Neuronal stem cell (in vitro differentiated cells): ENCODE results near the gene RNF213.
A peak's percentile ranks its signal among the peaks of the same experiment; 100 is the strongest.

Source experiments
- DNase-seq: peaks from one replicate; pipeline ENCODE4 v3.0.0-alpha.2; 2013; ENCODE audit warnings: low spot score
- H2AFZ ChIP-seq: one replicate; pipeline ENCODE4 v1.6.1; 2013; ENCODE audit warnings: mild to moderate bottlenecking, low read length, inconsistent platforms
- H2AK5ac ChIP-seq: 2 replicates; pipeline ENCODE4 v1.6.1; 2013; ENCODE audit warnings: low read depth, mild to moderate bottlenecking, inconsistent platforms, low read length, moderate library complexity, mixed read lengths
- H2BK120ac ChIP-seq: 2 replicates; pipeline ENCODE4 v1.6.1; 2013; ENCODE audit warnings: low read depth, mild to moderate bottlenecking, inconsistent platforms, low read length, moderate library complexity, mixed read lengths
- H2BK12ac ChIP-seq: one replicate; pipeline ENCODE4 v1.6.1; 2013; ENCODE audit warnings: low read length, inconsistent platforms
- H2BK15ac ChIP-seq: 2 replicates; pipeline ENCODE4 v1.6.1; 2013; ENCODE audit warnings: mild to moderate bottlenecking, low read length, inconsistent platforms, mixed read lengths
- H2BK5ac ChIP-seq: one replicate; pipeline ENCODE4 v1.6.1; 2013; ENCODE audit warnings: inconsistent platforms, mild to moderate bottlenecking, low read length, moderate library complexity
- H3K14ac ChIP-seq: one replicate; pipeline ENCODE4 v1.6.1; 2013; ENCODE audit warnings: low read length, inconsistent platforms
- H3K18ac ChIP-seq: 2 replicates; pipeline ENCODE4 v1.6.1; 2013; ENCODE audit warnings: low read length, inconsistent platforms
- H3K23ac ChIP-seq: 2 replicates; pipeline ENCODE4 v1.6.1; 2013; ENCODE audit warnings: low read depth, mild to moderate bottlenecking, mixed read lengths, low read length, inconsistent platforms; ENCODE audit not compliant: poor library complexity
- H3K27ac ChIP-seq: replicated peaks from 3 replicates; pipeline ENCODE4 v1.5.1; 2013; ENCODE audit warnings: low read length, inconsistent platforms
- H3K27me3 ChIP-seq, 3 experiments: 2 replicates each; pipeline ENCODE4 v1.6.1; 2013; ENCODE audit warnings: low read length in 3 of 3, mild to moderate bottlenecking in 2 of 3, inconsistent platforms in 1 of 3, low read depth in 1 of 3, mixed read lengths in 1 of 3, moderate library complexity in 1 of 3; ENCODE audit not compliant: control insufficient read depth in 3 of 3, insufficient read depth in 3 of 3
- H3K36me3 ChIP-seq, 2 donors: replicated peaks in 1 of 2; 2 replicates each; pipeline ENCODE4 v1.6.1; 2013; ENCODE audit warnings: low read length in 2 of 2; ENCODE audit not compliant: control insufficient read depth in 2 of 2, insufficient read depth in 2 of 2
- H3K4ac ChIP-seq: 2 replicates; pipeline ENCODE4 v1.6.1; 2013; ENCODE audit warnings: inconsistent platforms, mild to moderate bottlenecking, low read length, moderate library complexity
- H3K4me1 ChIP-seq, 2 donors: 1 replicate in 1 of 2; 2 replicates in 1 of 2; pipeline ENCODE4 v1.6.1; 2013; ENCODE audit warnings: low read length in 2 of 2, low read depth in 1 of 2; ENCODE audit not compliant: control insufficient read depth in 2 of 2, insufficient read depth in 1 of 2
- H3K4me2 ChIP-seq: one replicate; pipeline ENCODE4 v1.6.1; 2013; ENCODE audit warnings: mild to moderate bottlenecking, low read length, inconsistent platforms; ENCODE audit not compliant: insufficient read depth, poor library complexity, severe bottlenecking
- H3K4me3 ChIP-seq, 2 donors: 2 replicates each; pipeline ENCODE4 v1.5.1; 2013; ENCODE audit warnings: low read length in 2 of 2, mild to moderate bottlenecking in 2 of 2, inconsistent platforms in 1 of 2, moderate library complexity in 1 of 2
- H3K79me1 ChIP-seq: one replicate; pipeline ENCODE4 v1.6.1; 2013; ENCODE audit warnings: low read depth, mild to moderate bottlenecking, inconsistent platforms, low read length, moderate library complexity
- H3K9ac ChIP-seq: one replicate; pipeline ENCODE4 v1.6.1; 2013; ENCODE audit warnings: mild to moderate bottlenecking, low read depth, low read length, inconsistent platforms; ENCODE audit not compliant: poor library complexity
- H3K9me3 ChIP-seq, 2 donors: replicated peaks in 1 of 2; 2 replicates each; pipeline versions ENCODE3 to v1.6.1; 2013; ENCODE audit warnings: low read length in 2 of 2, mild to moderate bottlenecking in 2 of 2, inconsistent platforms in 1 of 2, low read depth in 1 of 2, mixed read lengths in 1 of 2, moderate library complexity in 1 of 2; ENCODE audit not compliant: control insufficient read depth in 2 of 2, insufficient read depth in 1 of 2
- H4K8ac ChIP-seq: one replicate; pipeline ENCODE4 v1.6.1; 2013; ENCODE audit warnings: low read depth, mild to moderate bottlenecking, inconsistent platforms, low read length, moderate library complexity
- H4K91ac ChIP-seq: one replicate; pipeline ENCODE4 v1.6.1; 2013; ENCODE audit warnings: low read length, low read depth, mild to moderate bottlenecking, inconsistent platforms; ENCODE audit not compliant: poor library complexity
- WGBS, 2 donors: extraction: QIAGEN DNeasy Blood & Tissue Kit; methylation state at CpG; one replicate each; pipeline ENCODE4 v1.1.7; 2013; ENCODE audit warnings: missing lambda C conversion rate in 2 of 2, mixed read lengths in 1 of 2; ENCODE audit not compliant: insufficient read length in 2 of 2, insufficient replicate concordance in 1 of 2; ENCODE audit errors: extremely low coverage in 2 of 2; 5-methylcytosine and 5-hydroxymethylcytosine counted together

The RNF213 gene

GRCh38 chr17:80385046-80385445 lies 124.4 kb downstream of the RNF213 start:
- Histone ChIP-seq H2BK120ac (no peak overlapping the region), H4K91ac (no peak overlapping the region), H3K36me3 (peaks cover 42 to 94% of the 10 kb centered on the region in 2 donors), H3K14ac (no peak overlapping the region), H3K27me3 (no peaks in the 10 kb centered on the region), H3K9me3 (no peaks in the 10 kb centered on the region), H3K4me2 (no peak overlapping the region), H3K18ac (no peak overlapping the region), H2AFZ (no peak overlapping the region), H3K4me3 (no peak overlapping the region), H2AK5ac (no peak overlapping the region), H3K4me1 (no peaks in the 10 kb centered on the region), H3K23ac (no peak overlapping the region), H2BK5ac (no peak overlapping the region), H3K79me1 (no peaks in the 10 kb centered on the region), H3K27ac (no peak overlapping the region), H3K4ac (no peak overlapping the region), H2BK12ac (no peak overlapping the region), H4K8ac (no peak overlapping the region), H3K9ac (no peak overlapping the region), H2BK15ac (no peak overlapping the region)
- DNase-seq, result no peak
- no CpG with 5 or more reads among the region's 9 CpGs for WGBS, 2 donors

- H2BK15ac ChIP-seq, result no peak overlapping the region
- H3K36me3 ChIP-seq, result peaks cover 37 to 92% of the 10 kb centered on the region in 2 donors
- no peak overlapping the region for H3K4me2 ChIP-seq
- no peaks in the 10 kb centered on the region for H3K4me1 ChIP-seq
- WGBS, 2 donors, result no CpG with 5 or more reads among the region's 14 CpGs
- H3K27me3 ChIP-seq, result no peaks in the 10 kb centered on the region
- H3K4me3 ChIP-seq, result no peak overlapping the region
- no peak overlapping the region for H3K4ac ChIP-seq
- H2AFZ ChIP-seq, result no peak overlapping the region
- peak overlapping the region; percentile 10 for H2BK5ac ChIP-seq
- no peak for DNase-seq
- H3K18ac ChIP-seq, result no peak overlapping the region
- H3K14ac ChIP-seq, result no peak overlapping the region
- no peaks in the 10 kb centered on the region for H3K79me1 ChIP-seq
- no peak overlapping the region for H4K8ac ChIP-seq
- H3K23ac ChIP-seq, result peak overlapping the region; percentile 34
- H2BK12ac ChIP-seq, result no peak overlapping the region
- H3K9me3 ChIP-seq, result no peaks in the 10 kb centered on the region
- no peak overlapping the region for H2AK5ac ChIP-seq
- no peak overlapping the region for H3K27ac ChIP-seq
- no peak overlapping the region for H4K91ac ChIP-seq
- H3K9ac ChIP-seq, result no peak overlapping the region
- H2BK120ac ChIP-seq, result no peak overlapping the region
These were observed 125.7 kb downstream of the RNF213 start for GRCh38 chr17:80386341-80386740.

- Histone ChIP-seq H3K9ac (peak overlapping the region; percentile 14), H2BK120ac (no peak overlapping the region), H4K8ac (no peak overlapping the region), H2AK5ac (no peak overlapping the region), H3K14ac (no peak overlapping the region), H2AFZ (no peak overlapping the region), H3K79me1 (no peaks in the 10 kb centered on the region), H3K4me3 (no peak overlapping the region), H3K27ac (no peak overlapping the region), H3K4me2 (no peak overlapping the region), H3K23ac (no peak overlapping the region), H4K91ac (no peak overlapping the region), H2BK5ac (peak overlapping the region; percentile 10), H3K4me1 (no peaks in the 10 kb centered on the region), H3K27me3 (no peaks in the 10 kb centered on the region), H3K18ac (no peak overlapping the region), H3K4ac (no peak overlapping the region), H2BK15ac (no peak overlapping the region), H3K36me3 (peaks cover 32 to 89% of the 10 kb centered on the region in 2 donors), H3K9me3 (no peaks in the 10 kb centered on the region), H2BK12ac (no peak overlapping the region)
- WGBS, 2 donors, result no CpG with 5 or more reads among the region's 7 CpGs
- no peak for DNase-seq
These were observed 126.4 kb downstream of the RNF213 start for GRCh38 chr17:80387071-80387470.

GRCh38 chr17:80388175-80388574 lies 127.5 kb downstream of the RNF213 start:
- Histone ChIP-seq H3K79me1 (no peaks in the 10 kb centered on the region), H3K23ac (no peak overlapping the region), H3K27me3 (no peaks in the 10 kb centered on the region), H2BK5ac (no peak overlapping the region), H3K4me3 (no peak overlapping the region), H4K91ac (peak overlapping the region; percentile 9), H3K27ac (no peak overlapping the region), H2AFZ (no peak overlapping the region), H3K9ac (no peak overlapping the region), H2BK15ac (no peak overlapping the region), H3K18ac (no peak overlapping the region), H2BK12ac (no peak overlapping the region), H3K14ac (no peak overlapping the region), H3K9me3 (no peaks in the 10 kb centered on the region), H2BK120ac (no peak overlapping the region), H3K4ac (no peak overlapping the region), H4K8ac (no peak overlapping the region), H2AK5ac (no peak overlapping the region), H3K4me2 (no peak overlapping the region), H3K4me1 (no peaks in the 10 kb centered on the region), H3K36me3 (peaks cover 27 to 87% of the 10 kb centered on the region in 2 donors)
- no CpG with 5 or more reads among the region's 15 CpGs for WGBS, 2 donors
- no peak for DNase-seq
